Pulmonary artery endothelial cell (primary cell): ENCODE results near the gene PBLD. TPM values are rescaled to one million over a fixed set of nuclear protein-coding genes. Genes with fewer than 3 reads are reported as not detected.
"Not testable (repeated sequence)": the region's sequence is repeated elsewhere in the genome, so short reads cannot be mapped to it uniquely, and the experiment has no call there.

Source experiments
- DNase-seq: peaks from one replicate; pipeline ENCODE4 v3.0.0-alpha.2; 2011; ENCODE audit warnings: low read depth, low spot score
- total RNA-seq: library from RNA; depleted of rRNA; stranded (reverse); fragments of >200 nt; gene quantifications from 2 replicates; pipeline ENCODE4 v1.2.3, GENCODE V29; 2014

Gene PBLD
- total RNA-seq, 1 donor from 2014 or later, result 3.0 TPM

DNA sequence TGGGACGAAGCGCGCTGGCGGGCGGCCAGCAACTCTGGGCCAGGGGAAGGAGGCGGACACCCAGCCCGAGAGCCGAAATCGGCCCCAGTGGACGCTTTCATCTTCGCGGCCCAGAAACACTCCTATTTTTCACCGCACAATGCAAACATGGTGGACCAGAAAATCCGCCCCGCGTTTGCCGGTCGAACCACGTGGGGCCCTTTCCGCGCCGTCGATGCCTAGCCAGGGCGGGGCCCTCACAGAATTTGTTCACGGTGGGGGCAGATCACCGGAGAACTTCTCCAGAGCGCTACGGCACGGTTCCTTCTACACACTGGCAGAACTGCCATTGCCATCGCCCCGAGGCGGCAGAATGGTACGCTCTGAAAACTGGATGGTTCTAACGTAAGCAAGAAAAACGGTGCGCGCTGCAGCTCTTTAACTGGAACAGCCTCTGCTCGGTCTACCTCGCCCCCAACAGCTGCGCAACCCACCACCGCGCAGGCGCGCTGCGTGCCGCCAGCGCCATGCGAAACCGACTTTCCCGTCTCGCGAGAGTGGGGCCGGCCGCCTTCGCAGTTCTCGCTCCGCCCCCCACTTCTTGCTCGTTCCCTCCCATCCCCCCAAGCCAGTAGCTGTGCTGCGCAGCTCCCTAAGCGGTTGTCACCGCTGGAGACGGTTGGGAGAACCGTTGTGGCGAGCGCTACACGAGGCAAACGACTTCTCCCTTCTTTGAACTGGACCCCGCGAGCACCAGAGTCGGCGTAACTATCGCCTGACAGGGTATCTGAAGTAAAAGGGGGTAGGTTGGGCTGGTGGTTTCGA lies 1.1 kb downstream of the PBLD start, which contains the start of gene HNRNPH3:
HNRNPH3 (plus strand) TSS at position 610 of the 804 bp plus-strand sequence. CDS start 5,158 bp downstream, outside the sequence.
- peak; percentile 85 for DNase-seq

DNA sequence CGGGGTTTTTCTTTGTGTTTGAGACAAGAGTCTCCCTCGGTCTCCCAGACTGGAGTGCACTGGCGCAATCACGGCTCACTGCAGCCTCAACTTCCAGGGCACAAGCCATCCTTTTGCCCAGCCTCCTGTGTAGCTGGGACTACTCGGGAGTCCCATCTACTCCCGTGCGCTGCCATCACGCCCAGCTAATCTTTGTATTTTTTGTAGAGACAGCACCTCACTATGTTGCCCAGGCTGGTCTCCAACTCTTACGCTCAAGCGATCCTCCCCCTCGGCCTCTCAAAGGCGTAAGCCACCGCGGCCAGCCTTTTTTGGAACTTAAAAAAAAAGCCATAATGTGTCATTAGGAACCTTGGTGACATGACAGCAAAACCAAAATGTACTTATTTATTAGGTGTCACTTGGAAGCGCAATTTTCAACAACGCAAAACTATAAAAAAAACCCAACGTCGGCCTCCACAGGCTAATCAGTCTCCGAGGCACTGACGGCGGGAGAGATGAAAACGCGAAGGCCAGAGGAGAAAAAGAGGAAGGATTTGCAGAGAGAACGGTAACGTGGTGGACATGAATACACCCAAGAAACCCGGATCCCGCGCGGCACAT lies 1.8 kb downstream of the PBLD start:
- no peak for DNase-seq

GRCh38 chr10:68329506-68329861 lies 3.2 kb downstream of the PBLD start:
- DNase-seq, result no peak

- no peak for DNase-seq
These were observed 4.6 kb downstream of the PBLD start for GRCh38 chr10:68327889-68328786.

DNA sequence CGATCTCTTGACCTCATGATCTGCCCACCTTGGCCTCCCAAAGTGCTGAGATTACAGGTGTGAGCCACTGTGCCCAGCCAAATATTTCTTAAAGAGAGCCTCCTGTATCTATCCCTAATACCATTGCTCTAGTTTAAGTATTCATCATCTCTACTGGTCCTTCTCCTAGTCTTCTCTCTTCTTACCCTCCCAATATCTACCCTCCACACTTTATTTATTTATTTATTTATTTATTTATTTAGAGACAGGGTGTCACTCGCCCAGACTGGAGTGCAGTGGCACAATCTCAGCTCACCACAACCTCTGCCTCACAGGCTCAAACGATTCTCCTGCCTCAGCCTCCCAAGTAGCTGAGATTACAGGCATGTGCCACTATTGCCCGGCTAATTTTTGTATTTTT lies 8.3 kb downstream of the PBLD start:
- DNase-seq, result not testable (repeated sequence)

DNA sequence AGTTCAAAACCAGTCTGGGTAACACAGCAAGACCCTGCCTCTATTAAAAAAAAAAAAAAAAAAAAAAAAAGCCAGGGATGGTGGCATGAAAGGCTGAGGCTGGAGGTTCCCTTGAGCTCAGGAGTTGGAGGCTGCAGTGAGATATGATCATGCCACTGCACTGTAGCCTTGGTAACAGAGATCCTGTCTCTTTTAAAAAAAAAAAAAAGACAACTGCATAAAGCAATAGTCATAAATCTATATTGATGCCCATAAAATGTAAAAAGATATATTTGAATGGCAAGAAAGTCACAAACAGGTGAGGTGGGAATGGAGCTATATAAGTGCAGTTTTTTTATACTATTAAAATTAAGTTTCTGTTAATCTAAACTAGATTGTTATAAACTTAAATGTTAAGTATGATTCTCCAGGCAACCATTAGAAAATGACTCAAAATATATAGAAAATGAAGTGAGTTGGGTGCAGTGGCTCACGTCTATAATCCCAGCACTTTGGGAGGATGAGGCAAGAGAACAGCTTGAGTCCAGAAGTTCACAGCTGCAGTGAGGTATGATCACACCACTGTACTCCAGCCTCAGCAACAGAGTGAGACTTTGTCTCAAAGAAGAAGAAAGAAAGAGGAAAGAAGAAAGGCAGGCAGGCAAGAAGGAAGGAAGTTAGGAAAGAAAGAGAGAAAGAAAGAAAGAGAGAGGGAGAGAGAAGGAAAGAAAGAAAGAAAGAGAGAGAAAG lies 14.2 kb downstream of the PBLD start:
- no peak for DNase-seq

GRCh38 chr10:68315582-68315981 lies 17.1 kb downstream of the PBLD start:
- no peak for DNase-seq

- not testable (repeated sequence) for DNase-seq
These were observed 17.8 kb downstream of the PBLD start for GRCh38 chr10:68314930-68315329.

GRCh38 chr10:68310531-68310930 lies 22.2 kb downstream of the PBLD start:
- no peak for DNase-seq

DNA sequence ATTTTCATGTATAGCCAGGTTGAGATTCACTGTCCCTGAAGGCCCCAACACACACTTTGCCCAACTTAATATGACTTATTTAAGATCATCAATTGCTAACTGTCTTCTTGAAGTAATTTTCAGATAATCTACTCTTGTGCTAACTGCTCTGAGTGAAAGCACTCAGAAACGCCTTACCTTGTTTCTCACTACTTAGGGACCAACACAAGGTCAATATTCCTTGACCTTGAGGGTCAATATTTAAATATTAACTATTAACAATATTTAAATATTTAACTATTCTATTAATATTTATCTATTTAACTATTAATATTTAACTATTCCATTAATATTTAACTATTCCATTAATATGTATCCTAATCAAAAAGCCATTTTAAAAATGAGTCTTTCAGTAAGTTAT lies 26.9 kb downstream of the PBLD start:
- DNase-seq, result no peak

DNA sequence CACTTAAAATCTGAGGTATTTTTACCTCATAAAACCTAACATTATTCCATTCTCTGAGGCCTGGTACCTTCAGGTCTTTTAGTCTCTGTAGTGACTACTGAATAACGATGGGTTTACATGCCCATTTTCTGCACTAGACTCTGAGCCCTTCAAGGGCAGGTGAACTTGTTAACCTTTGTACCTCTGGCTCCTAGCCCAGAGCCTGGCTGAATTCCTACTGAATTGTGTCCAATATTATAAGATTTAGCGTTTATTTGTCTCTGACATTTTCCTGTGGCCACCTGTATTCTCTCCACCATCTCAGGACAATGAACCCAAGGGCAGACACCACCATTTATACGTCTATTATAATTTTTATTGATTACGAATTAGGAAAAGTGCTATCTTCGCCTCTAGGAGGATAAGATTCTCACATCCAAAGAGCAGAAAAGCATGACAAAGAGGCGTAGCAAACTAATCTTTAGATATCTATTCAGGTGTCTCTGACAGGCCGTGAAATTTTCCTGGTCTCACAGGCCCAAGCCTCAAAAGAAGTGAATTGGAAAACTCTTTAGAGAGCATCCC lies 28.8 kb downstream of the PBLD start:
- DNase-seq, result no peak

- no peak for DNase-seq
These were observed 29.9 kb downstream of the PBLD start for GRCh38 chr10:68302871-68303270.

DNA sequence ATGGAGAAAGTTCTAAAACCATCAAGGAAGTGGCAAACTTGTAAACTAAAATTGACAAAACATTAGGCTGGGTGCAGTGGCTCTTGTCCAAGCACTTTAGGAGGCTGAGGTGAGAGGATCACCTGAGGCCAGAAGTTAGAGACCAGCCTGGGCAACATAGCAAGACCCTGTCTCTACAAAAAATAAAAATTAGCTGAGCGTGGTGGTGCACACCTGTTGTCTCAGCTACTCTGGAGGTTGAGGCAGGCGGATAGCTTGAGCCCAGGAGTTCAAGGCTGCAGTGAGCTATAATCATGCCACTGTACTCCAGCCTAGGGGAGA lies 30.3 kb downstream of the PBLD start:
- no peak for DNase-seq

- DNase-seq, result peak; percentile 13
These were observed 30.8 kb downstream of the PBLD start for GRCh38 chr10:68301790-68302502.

- no peak for DNase-seq
These were observed 31.4 kb downstream of the PBLD start for GRCh38 chr10:68301301-68301700.

DNA sequence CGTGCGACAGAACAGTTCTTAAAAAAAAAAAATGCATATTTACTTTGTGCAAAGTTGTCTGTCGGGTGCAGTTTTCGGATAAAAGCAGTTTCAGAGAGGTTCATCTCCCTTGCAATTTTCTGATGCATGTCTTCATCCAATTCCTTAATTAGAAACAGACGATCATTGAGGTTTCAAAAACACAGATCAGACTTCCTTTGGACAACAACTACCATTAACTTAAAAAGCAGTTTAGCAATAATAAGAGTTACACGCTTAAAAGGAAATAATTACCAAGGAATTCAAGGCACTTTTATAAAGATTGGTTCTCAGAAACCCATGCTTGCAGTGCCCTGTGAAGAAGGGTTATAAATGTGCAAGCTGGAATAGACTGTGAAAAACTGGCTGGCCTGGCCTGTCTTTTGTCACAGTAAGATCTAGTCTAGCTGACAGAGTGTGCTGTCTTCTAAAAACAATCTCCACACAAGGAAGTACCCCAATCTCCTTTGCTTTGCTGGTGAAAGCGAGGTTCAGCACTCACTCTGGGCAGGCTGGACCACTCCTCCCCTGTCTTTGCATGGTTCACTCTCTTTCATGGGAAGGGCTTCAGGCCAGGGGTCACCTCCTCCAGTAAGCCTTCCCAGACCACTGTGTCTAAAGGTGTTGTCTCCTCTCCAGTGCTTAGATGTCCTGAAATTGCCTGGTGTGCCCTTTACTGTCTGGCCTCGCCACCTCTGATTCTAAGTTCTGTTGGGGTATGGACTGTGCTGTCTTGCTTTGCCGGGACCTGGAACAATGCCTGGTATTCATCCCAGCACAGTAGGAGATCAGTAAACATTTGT lies 35.7 kb downstream of the PBLD start:
- no peak for DNase-seq

GRCh38 chr10:68290736-68291135 lies 42.0 kb downstream of the PBLD start:
- no peak for DNase-seq

- no peak for DNase-seq
These were observed 44.0 kb downstream of the PBLD start for GRCh38 chr10:68288717-68289116.
